GM12878 (cell line): ENCODE results near the gene PATZ1. TPM values are rescaled to one million over a fixed set of nuclear protein-coding genes. Genes with fewer than 3 reads are reported as not detected.
A peak's percentile ranks its signal among the peaks of the same experiment; 100 is the strongest.

ENCODE experiments used
- ATAC-seq: fragments of 200-7000 bp; cut with Tn5 transposase; 3 replicates; pipeline ENCODE4 v1.9.1; 2020; ENCODE audit warnings: mild to moderate bottlenecking, moderate library complexity
- BruUV-seq: library from RNA; stranded (reverse); fragments of 400-500 nt; replicated peaks from 2 replicates; lab custom pipeline; 2021; lab: Mats Ljungman, UMichigan
- CTCF ChIA-PET: fragments of 300-600 bp; sonication (Branson Sonifier 250); formaldehyde crosslinking; extraction: SDS; loops from one replicate; lab custom pipeline; 2021; ENCODE audit warnings: inconsistent platforms; lab: Yijun Ruan, JAX
- POLR2A ChIA-PET: fragments of 350-600 bp; formaldehyde crosslinking; extraction: SDS; loops from one replicate; lab custom pipeline; 2021; ENCODE audit warnings: inconsistent platforms; lab: Charles Lee
- RAD21 ChIA-PET: fragments of 300-600 bp; sonication (Branson Sonifier 250); formaldehyde crosslinking; loops from one replicate; lab custom pipeline; 2023; ENCODE audit warnings: antibody characterized with exemption; ENCODE audit not compliant: unreplicated experiment; lab: Charles Lee
- SMC1A ChIA-PET: fragments of 300-600 bp; sonication (Branson Sonifier 250); formaldehyde crosslinking; loops from one replicate; lab custom pipeline; 2023; ENCODE audit not compliant: unreplicated experiment, uncharacterized antibody; lab: Charles Lee
- DNase-seq: peaks from one replicate; pipeline ENCODE4 v3.0.0-alpha.2; 2011; ENCODE audit warnings: low read depth, low spot score
- FAIRE-seq: peaks from 3 replicates; lab custom pipeline; 2011; peaks lifted over from hg19 to GRCh38; lab: Jason Lieb, UNC
- H2AFZ ChIP-seq: 2 replicates; pipeline ENCODE4 v1.6.0; 2011; ENCODE audit warnings: low read depth, low read length, control low read depth; ENCODE audit not compliant: control insufficient read depth
- H3K27ac ChIP-seq: 2 replicates; pipeline ENCODE4 v1.5.1; 2011; ENCODE audit warnings: control low read depth; ENCODE audit not compliant: control insufficient read depth, insufficient read depth
- H3K27me3 ChIP-seq, 2 experiments: replicated peaks in 1 of 2; 2 replicates each; pipeline versions ENCODE4 v1.6.0 to v1.6.1; 2011; ENCODE audit warnings: low read length in 1 of 2; ENCODE audit not compliant: control insufficient read depth in 2 of 2, insufficient read depth in 2 of 2
- H3K36me3 ChIP-seq, 2 experiments: 2 replicates each; pipeline ENCODE4 v1.5.1; 2011; ENCODE audit warnings: low read length in 1 of 2; ENCODE audit not compliant: control insufficient read depth in 2 of 2, insufficient read depth in 2 of 2
- H3K4me1 ChIP-seq: 2 replicates; pipeline ENCODE4 v1.6.1; 2011; ENCODE audit warnings: mild to moderate bottlenecking, low read length, moderate library complexity, mixed read lengths; ENCODE audit not compliant: control insufficient read depth, insufficient read depth
- H3K4me2 ChIP-seq: 2 replicates; pipeline ENCODE4 v1.6.0; 2011; ENCODE audit warnings: control low read depth; ENCODE audit not compliant: control insufficient read depth, insufficient read depth
- H3K4me3 ChIP-seq: fragments of 200-600 bp; sonication (generic); 2 replicates; pipeline ENCODE4 v1.5.1; 2016
- H3K79me2 ChIP-seq: 2 replicates; pipeline ENCODE4 v1.6.0; 2011; ENCODE audit warnings: low read length; ENCODE audit not compliant: control insufficient read depth, insufficient read depth
- H3K9ac ChIP-seq: 2 replicates; pipeline ENCODE4 v1.8.0; 2011; ENCODE audit warnings: low read length, control low read depth, mixed read lengths; ENCODE audit not compliant: control insufficient read depth, insufficient read depth
- H3K9me3 ChIP-seq: replicated peaks from 3 replicates; pipeline ENCODE4 v1.5.1; 2011; ENCODE audit warnings: mild to moderate bottlenecking, low read length; ENCODE audit not compliant: control insufficient read depth, insufficient read depth
- H4K20me1 ChIP-seq: 2 replicates; pipeline ENCODE4 v1.6.0; 2011; ENCODE audit not compliant: control insufficient read depth, insufficient read depth
- CBFB ChIP-seq: IDR thresholded peaks from 2 replicates; pipeline ENCODE4 v1.6.1; 2016; ENCODE audit warnings: antibody characterized with exemption, low read depth
- IKZF1 ChIP-seq: fragments of 450-650 bp; conservative IDR thresholded peaks from 2 replicates; pipeline ENCODE4 v1.6.1; 2017; ENCODE audit warnings: antibody characterized with exemption, mild to moderate bottlenecking
- POLR2AphosphoS5 ChIP-seq: IDR thresholded peaks from 2 replicates; pipeline ENCODE4 v1.6.1; 2011; ENCODE audit warnings: mild to moderate bottlenecking, low read length, inconsistent platforms
- RUNX3 ChIP-seq: IDR thresholded peaks from 2 replicates; pipeline ENCODE4 v1.6.1; 2012; ENCODE audit warnings: low read length, inconsistent platforms
- WGBS: methylation state at CpG from one replicate; pipeline ENCODE4 v1.1.6; 2016; ENCODE audit warnings: low lambda C conversion rate; ENCODE audit not compliant: insufficient replicate concordance, insufficient coverage; ENCODE audit errors: missing lambda C conversion rate; 5-methylcytosine and 5-hydroxymethylcytosine counted together
- in situ Hi-C: fragments of 300-500 bp; cut with MboI; formaldehyde crosslinking; loops from 9 replicates; pipeline ENCODE4 v1.14.3; 2018; ENCODE audit warnings: mixed read lengths
- intact Hi-C: fragments of 100-400 bp; cut with micrococcal nuclease; formaldehyde crosslinking; loops from one replicate; pipeline ENCODE4 v1.14.2; 2022; ENCODE audit not compliant: unreplicated experiment
- polyA plus RNA-seq, 11 experiments: library from polyadenylated mRNA; depleted of rRNA in 4 of 11; unstranded in 6 of 11; stranded (reverse) in 5 of 11; fragments of >200 nt; fragmentation: Nextera tagmentation in 4 of 11; fragmentation: Illumina TruSeq in 1 of 11; extraction: Ambion mirVana in 4 of 11; extraction: Trizol in 1 of 11; gene quantifications; 1 replicate in 1 of 11; 2 replicates in 10 of 11; pipeline versions ENCODE4 v1.2.1 to v1.2.3, GENCODE V29; 2011 to 2016; ENCODE audit warnings: inconsistent platforms in 2 of 11, missing spikeins in 2 of 11, low read depth in 1 of 11
- total RNA-seq, 4 experiments: library from RNA; depleted of rRNA in 3 of 4; stranded (reverse); fragments of >200 nt in 3 of 4; fragmentation: Illumina TruSeq in 1 of 4; extraction: Trizol in 1 of 4; gene quantifications; 2 replicates each; pipeline versions ENCODE4 v1.2.1 to v1.2.3, GENCODE V29; 2013 to 2021
- TF ChIP-seq, protein P1 (sequence below): IDR thresholded peaks from 2 replicates; pipeline ENCODE4 v1.6.1; 2011; ENCODE audit warnings: low read depth, low read length, improper control_type of control experiment, borderline replicate concordance

PATZ1 gene
- total and polyA plus RNA-seq, 10 of the 15 experiments (the other 5 are each of a cell fraction or from before 2014, with no cell fraction given), result 3.6 to 32.7 (median 13.9) TPM

DNA sequence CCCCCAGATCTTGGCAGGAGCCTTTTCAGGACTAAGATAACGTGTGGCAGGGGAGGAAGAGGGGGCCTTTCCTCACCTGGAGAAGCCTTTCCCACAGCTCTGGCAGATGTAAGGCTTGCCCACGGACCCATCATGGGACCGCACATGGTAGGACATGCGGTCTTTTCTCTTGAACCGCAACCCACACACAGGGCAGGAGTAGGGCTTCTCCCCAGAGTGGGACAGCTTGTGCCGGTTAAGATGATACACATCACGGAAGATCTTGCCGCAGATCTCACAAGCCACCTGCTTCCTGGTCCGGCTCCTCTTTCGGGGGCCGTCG lies 1.9 kb downstream of the PATZ1 start:
- Histone ChIP-seq H3K9me3 (no peaks in the 10 kb centered on the region), H3K4me1 (peaks cover 20% of the 10 kb centered on the region), H4K20me1 (peaks cover 5% of the 10 kb centered on the region; the same call in 1 of the 2 replicates), H3K4me3 (peak overlapping the region; percentile 85), H3K27ac (peak overlapping the region; percentile 57), H3K9ac (peak overlapping the region; percentile 71), H3K4me2 (peak overlapping the region; percentile 99), H3K79me2 (peaks cover 40% of the 10 kb centered on the region), H2AFZ (no peak overlapping the region; the same call in 1 of the 2 replicates), H3K27me3 (no peaks in the 10 kb centered on the region), H3K36me3 (peaks cover 15 to 17% of the 10 kb centered on the region in 2 experiments)
- no peak for FAIRE-seq
- in situ Hi-C loops, result no loop called here
- intact Hi-C loops, result no loop called here
- DNase-seq, result no peak
- SMC1A ChIA-PET, result interaction anchor here (0.7 kb wide), 1 partner anchor 69 kb away, joined by 3 read pairs; no protein-coding TSS in a partner anchor
- WGBS, result 2% methylated on average over 12 of the region's 12 CpGs
- POLR2A ChIA-PET, result interaction anchor here (1.0 kb wide), 1 partner anchor 11 kb away, joined by 4 read pairs; no protein-coding TSS in a partner anchor
- TF ChIP-seq, protein P1, sequence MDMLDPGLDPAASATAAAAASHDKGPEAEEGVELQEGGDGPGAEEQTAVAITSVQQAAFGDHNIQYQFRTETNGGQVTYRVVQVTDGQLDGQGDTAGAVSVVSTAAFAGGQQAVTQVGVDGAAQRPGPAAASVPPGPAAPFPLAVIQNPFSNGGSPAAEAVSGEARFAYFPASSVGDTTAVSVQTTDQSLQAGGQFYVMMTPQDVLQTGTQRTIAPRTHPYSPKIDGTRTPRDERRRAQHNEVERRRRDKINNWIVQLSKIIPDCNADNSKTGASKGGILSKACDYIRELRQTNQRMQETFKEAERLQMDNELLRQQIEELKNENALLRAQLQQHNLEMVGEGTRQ, result no peak
- peak; percentile 74 for TF ChIP-seq RUNX3
- TF ChIP-seq POLR2AphosphoS5, result 0 out of 2 replicates have a peak, but pooled peaks have one; percentile 16
- peak; percentile 9; the same call in 1 of the 2 replicates for TF ChIP-seq IKZF1
- 0 out of 2 replicates have a peak, but pooled peaks have one; percentile 29 for TF ChIP-seq CBFB
- no TSS peak for BruUV-seq
- RAD21 ChIA-PET, result interaction anchor here (1.1 kb wide), 1 partner anchor 15 kb away, joined by 3 read pairs; no protein-coding TSS in a partner anchor
- CTCF ChIA-PET, result interaction anchor here (1.2 to 1.8 kb wide), 4 partner anchors 55 to 626 kb away, joined by 3 to 4 read pairs (median 4); partner anchors contain the start of gene DRG1
- ATAC-seq, result peak; percentile 3
